IPS-15b (cell line): Measurements from ENCODE around the gene RPGRIP1L.

Experiments
- H3K27me3 ChIP-seq: one replicate; pipeline ENCODE4 v1.6.1; 2013; ENCODE audit warnings: low read length; ENCODE audit not compliant: control insufficient read depth, insufficient read depth
- H3K36me3 ChIP-seq: one replicate; pipeline ENCODE4 v1.6.1; 2013; ENCODE audit warnings: low read length; ENCODE audit not compliant: control insufficient read depth, insufficient read depth
- H3K4me1 ChIP-seq: one replicate; pipeline ENCODE4 v1.6.1; 2013; ENCODE audit warnings: mild to moderate bottlenecking, low read length; ENCODE audit not compliant: control insufficient read depth, insufficient read depth
- H3K4me3 ChIP-seq: one replicate; pipeline ENCODE4 v1.5.1; 2013; ENCODE audit warnings: low read depth, low read length
- H3K9ac ChIP-seq: one replicate; pipeline ENCODE4 v1.6.1; 2013; ENCODE audit warnings: low read depth, mild to moderate bottlenecking, low read length
- H3K9me3 ChIP-seq: one replicate; pipeline ENCODE4 v1.6.1; 2013; ENCODE audit warnings: mild to moderate bottlenecking, low read length; ENCODE audit not compliant: control insufficient read depth, insufficient read depth

The RPGRIP1L gene

GRCh38 chr16:53559270-53559951 is 144.2 kb downstream of the RPGRIP1L start:
- H3K4me3 ChIP-seq: no peak overlapping the region
- no peak overlapping the region for H3K9ac ChIP-seq
- H3K9me3 ChIP-seq: no peaks in the 10 kb centered on the region
- peaks cover 8% of the 10 kb centered on the region for H3K4me1 ChIP-seq
- no peaks in the 10 kb centered on the region for H3K36me3 ChIP-seq
- no peaks in the 10 kb centered on the region for H3K27me3 ChIP-seq

GRCh38 chr16:53558710-53559109 is 144.9 kb downstream of the RPGRIP1L start:
- Histone ChIP-seq H3K4me1 (peaks cover 8% of the 10 kb centered on the region), H3K9me3 (no peaks in the 10 kb centered on the region), H3K4me3 (no peak overlapping the region), H3K27me3 (no peaks in the 10 kb centered on the region), H3K9ac (no peak overlapping the region), H3K36me3 (no peaks in the 10 kb centered on the region)

- Histone ChIP-seq H3K4me1 (peaks cover under 1% of the 10 kb centered on the region), H3K27me3 (peaks cover 5% of the 10 kb centered on the region), H3K36me3 (no peaks in the 10 kb centered on the region), H3K4me3 (no peak overlapping the region), H3K9me3 (no peaks in the 10 kb centered on the region), H3K9ac (no peak overlapping the region)
Measured at GRCh38 chr16:53556521-53556920, 147.1 kb downstream of the RPGRIP1L start.

GRCh38 chr16:53549970-53550690 is 153.5 kb downstream of the RPGRIP1L start:
- H3K36me3 ChIP-seq: no peaks in the 10 kb centered on the region
- H3K9ac ChIP-seq: no peak overlapping the region
- no peaks in the 10 kb centered on the region for H3K4me1 ChIP-seq
- no peak overlapping the region for H3K4me3 ChIP-seq
- H3K9me3 ChIP-seq: no peaks in the 10 kb centered on the region
- peaks cover 18% of the 10 kb centered on the region for H3K27me3 ChIP-seq
